ENCODE results near the gene PITX1.

The PITX1 gene

DNA sequence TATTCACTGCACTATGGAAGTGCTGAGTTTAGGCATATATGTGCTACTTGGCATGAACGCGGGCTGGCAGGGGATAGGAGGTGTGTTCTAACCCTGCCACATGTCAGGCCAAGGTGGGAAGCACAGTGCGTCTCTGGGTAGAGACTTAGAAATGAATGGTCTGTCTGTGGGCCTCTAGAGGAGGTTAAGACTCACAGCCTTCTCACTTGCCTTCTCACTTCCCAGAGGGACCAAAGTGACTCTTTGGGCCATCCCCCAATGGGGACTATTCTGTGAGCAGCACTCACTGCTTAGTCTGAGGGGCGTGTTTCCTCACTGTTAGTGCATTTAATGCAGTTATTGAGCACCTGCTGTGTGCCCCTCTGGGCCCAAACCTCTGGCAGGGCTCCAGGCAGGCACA lies 2.4 kb upstream of the PITX1 start:
- TF ChIP-seq JUND (IDR thresholded peaks at IDR 0.05; ENCODE audit: low read depth) = no peak
- in situ Hi-C loops (cut with HindIII; ENCODE audit: low pct_unique_long_range_greater_than_20kb, low sequenced_read_pairs) = no loop called here

DNA sequence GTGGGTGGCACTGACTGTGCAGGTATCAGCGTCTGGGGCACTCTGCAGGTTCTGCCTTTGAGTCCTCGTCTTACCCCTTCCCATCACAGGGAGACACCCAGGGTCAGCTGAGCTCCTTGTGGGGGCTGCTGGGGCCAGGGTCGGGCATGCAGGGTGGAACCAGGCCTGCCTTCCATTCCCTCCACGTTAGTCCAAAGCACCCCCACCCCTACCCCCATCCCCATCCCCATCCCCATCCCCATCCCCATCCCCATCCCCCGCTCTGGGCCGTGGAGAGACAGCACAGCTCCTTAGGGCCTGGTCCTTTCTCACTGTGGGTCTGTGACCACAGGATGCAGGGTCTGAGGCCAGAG lies 1.6 kb upstream of the PITX1 start:
- DNase-seq (ENCODE audit: low read depth in 1 of 2, low spot score in 1 of 2) = no peak
- in situ Hi-C loops (cut with HindIII; ENCODE audit: low pct_unique_long_range_greater_than_20kb, low sequenced_read_pairs) = no loop called here
- TF ChIP-seq JUND (IDR thresholded peaks at IDR 0.05; ENCODE audit: low read depth) = no peak

More for the DNA sequence above, 2.4 kb upstream of the PITX1 start:
- DNase-seq (ENCODE audit: low read depth in 1 of 2, low spot score in 1 of 2) = no peak

GRCh38 chr5:135034963-135035677 lies 1.1 kb upstream of the PITX1 start:
- DNase-seq (ENCODE audit: low read depth in 1 of 2, low spot score in 1 of 2) = peak in 1 of 2 experiments; percentile 51
- in situ Hi-C loops (cut with HindIII; ENCODE audit: low pct_unique_long_range_greater_than_20kb, low sequenced_read_pairs) = no loop called here
- no peak for TF ChIP-seq JUND (IDR thresholded peaks at IDR 0.05; ENCODE audit: low read depth)

DNA sequence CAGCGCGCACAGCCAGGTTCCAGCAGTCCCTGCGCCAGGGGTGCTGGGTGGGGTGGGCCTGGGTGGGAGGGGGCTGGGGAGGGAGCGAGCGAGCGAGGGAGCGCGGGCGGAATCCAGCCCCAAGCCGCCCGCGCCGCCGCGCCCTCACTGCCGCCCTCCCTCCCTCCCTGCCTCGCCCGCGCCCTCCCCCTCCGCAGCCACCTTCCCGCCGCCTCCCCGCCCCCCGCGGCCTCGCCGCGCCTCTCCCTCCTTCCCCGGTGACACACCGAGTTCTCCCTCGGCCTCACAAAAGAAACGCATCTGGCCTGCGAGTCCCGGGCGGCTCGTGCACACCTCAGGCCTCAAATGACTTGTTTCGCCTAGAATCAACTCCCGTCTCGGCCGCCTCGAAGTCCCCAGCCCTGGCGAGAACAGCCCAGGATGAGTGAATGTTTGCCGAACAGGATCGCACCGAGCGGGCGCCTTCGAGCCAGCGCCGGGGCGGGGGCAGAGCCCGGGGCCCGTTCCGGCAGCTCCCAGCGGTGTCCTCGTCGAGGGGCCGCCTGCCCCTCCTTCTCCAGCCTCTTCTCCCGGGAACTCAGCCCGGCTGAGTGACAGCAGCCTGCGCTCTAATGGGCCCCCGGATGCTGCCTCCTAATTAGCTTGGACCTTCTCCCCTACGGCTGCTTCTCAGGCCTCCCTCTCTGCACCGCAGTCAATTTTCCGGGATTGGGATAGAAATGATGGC lies 371 bp upstream of the PITX1 start:
- TF ChIP-seq JUND (IDR thresholded peaks at IDR 0.05; ENCODE audit: low read depth) = no peak
- in situ Hi-C loops (cut with HindIII; ENCODE audit: low pct_unique_long_range_greater_than_20kb, low sequenced_read_pairs) = no loop called here
- DNase-seq (ENCODE audit: low read depth in 1 of 2, low spot score in 1 of 2) = peak; percentile 84 to 90

DNA sequence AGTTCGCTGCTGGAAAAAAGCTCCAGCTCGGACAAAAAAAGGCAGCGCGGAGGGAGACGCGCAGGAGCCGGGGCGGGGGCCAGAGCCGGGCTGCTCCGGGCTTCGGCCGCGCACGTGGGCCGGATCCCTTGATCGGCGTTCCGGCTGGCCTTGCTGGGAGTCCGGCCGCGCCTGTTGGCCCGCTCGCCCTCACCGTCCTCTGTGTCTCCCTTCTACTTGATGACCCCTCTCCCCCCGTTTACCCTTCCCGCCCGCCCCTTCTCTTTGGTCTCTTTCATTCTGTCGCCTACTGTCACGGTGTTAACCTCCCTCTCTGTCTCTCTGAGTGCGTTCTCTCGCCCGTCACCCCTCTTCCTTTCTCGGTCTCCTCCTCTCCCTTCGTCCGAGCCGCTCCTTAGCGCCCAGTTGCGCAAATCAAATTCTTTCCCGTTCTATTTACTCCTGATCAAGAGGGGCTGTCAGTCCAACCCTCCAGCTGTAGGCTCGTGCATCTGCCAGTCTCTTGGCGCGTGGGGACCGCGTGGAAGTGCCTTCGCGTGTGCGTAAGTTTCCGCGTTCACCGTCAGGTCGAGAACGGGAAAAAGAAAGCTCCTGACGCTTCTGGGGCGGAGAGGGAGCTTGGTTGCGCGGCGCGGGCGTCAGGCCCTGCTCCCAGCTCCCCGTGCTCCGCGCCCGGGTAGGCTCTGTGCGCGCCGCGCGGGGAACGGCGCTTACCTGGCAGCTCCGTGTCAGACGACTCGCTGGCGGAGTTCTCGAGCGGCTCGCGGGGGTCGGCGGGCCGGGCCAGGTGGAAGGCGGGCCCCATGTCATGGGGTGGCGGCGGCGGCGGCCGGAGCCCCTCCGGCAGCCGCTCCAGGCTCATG lies 798 bp downstream of the PITX1 start:
- no peak for TF ChIP-seq JUND (IDR thresholded peaks at IDR 0.05; ENCODE audit: low read depth)
- in situ Hi-C loops (cut with HindIII; ENCODE audit: low pct_unique_long_range_greater_than_20kb, low sequenced_read_pairs) = no loop called here
- peak in 1 of 2 experiments; percentile 65 for DNase-seq (ENCODE audit: low read depth in 1 of 2, low spot score in 1 of 2)

DNA sequence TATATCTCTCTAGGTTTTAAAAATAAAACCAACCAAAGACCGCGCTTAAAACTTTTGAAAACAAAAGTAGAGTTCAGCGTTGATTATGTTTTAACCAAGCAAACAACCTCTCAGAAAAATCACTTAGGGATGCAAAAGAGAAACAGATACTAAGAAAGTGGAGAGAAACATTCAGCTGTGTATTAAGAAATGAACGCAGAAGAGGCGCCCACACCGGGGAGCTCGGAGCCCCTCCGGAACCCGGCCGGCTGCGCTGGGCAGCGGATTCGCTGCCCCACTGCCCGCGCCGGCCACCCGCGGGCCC lies 1.4 kb downstream of the PITX1 start:
- no peak for TF ChIP-seq JUND (IDR thresholded peaks at IDR 0.05; ENCODE audit: low read depth)
- in situ Hi-C loops (cut with HindIII; ENCODE audit: low pct_unique_long_range_greater_than_20kb, low sequenced_read_pairs) = no loop called here
- no peak for DNase-seq (ENCODE audit: low read depth in 1 of 2, low spot score in 1 of 2)

DNA sequence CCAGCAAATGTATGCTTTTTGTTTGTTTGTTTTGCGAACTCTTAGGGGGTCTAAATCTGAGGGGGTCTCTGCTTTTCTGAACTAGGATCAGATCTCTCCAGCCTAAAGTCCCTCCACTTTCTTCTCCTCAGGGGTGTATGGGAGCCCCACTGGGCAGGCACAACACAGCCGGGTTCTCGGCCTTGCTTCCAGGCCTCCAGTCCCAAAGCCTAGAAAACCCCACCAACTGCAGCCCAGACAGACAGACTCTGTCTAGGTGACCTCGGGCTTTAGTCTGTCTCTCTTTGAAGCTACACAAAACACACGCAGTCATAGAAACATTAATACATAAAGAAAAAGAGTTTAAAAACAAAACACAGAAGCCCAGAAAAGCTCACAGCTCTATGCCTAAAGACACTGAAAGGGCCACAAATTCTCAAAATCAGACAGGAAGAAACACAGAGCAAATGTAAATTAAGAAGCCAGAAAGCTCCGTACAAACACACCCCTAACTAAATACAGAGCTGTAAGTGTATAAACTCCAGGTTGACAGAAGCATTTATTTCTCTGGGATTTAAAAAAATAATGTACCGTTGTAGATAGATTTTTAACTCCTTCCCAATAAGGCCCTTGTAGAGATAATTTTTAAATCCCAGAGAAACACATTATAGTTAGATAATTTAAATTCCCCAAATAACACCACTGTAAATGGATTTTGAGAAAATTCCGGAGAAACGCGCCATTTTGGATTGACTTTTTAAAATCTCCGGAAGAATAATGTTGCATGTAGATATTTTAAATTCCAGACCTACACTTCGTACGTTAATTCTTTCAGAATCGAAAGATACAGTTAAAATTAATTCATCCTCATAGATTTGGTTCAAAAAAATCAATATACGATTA lies 2.0 kb downstream of the PITX1 start:
- DNase-seq (ENCODE audit: low read depth in 1 of 2, low spot score in 1 of 2) = peak in 1 of 2 experiments; percentile 34
- in situ Hi-C loops (cut with HindIII; ENCODE audit: low pct_unique_long_range_greater_than_20kb, low sequenced_read_pairs) = no loop called here
- no peak for TF ChIP-seq JUND (IDR thresholded peaks at IDR 0.05; ENCODE audit: low read depth)

- TF ChIP-seq JUND (IDR thresholded peaks at IDR 0.05; ENCODE audit: low read depth) = no peak
- DNase-seq (ENCODE audit: low read depth in 1 of 2, low spot score in 1 of 2) = peak in 1 of 2 experiments; percentile 34
- in situ Hi-C loops (cut with HindIII; ENCODE audit: low pct_unique_long_range_greater_than_20kb, low sequenced_read_pairs) = no loop called here
These were observed 2.8 kb downstream of the PITX1 start for GRCh38 chr5:135030956-135031812.

DNA sequence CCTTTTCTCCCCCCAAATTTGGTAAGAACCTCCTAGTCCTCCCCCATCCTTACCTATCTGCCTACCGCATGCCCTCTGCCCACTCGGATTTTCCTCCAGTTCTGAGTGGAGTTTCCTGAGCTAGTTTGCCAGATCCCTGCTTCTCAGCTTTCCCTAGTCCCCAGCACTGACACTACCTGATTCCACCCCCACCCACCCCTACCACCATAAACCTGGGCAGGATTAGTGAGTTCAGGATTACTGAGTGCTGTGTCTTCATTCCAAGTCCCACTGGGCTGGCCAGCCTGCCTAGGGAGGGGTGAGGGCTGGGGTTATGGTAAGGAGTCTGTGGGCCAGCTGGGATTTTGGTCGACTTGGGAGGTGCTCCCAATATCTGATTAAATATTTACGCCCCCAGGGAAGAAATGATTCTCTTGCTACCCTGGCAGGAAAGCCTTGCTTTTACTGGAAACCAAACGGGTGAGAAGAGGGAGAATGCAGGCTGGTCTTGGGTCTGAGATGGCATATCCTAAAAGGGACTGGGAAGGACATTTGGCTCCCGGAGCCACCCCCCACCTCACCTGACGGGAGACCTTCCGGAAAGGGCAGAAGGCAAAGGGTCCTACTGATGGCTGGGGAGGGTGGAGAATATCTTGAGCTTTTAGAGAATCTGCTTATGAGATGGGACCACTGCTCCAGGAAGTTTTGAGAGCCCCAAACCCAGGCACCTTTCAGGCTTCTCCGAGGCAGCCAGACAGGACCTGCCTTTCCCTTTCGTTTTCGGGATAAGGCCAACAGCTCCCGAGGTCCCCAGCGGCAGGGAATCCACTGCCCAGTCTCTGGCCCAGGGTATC lies 3.7 kb downstream of the PITX1 start:
- peak; percentile 43 to 79 for DNase-seq (ENCODE audit: low read depth in 1 of 2, low spot score in 1 of 2)
- TF ChIP-seq JUND (IDR thresholded peaks at IDR 0.05; ENCODE audit: low read depth) = no peak
- in situ Hi-C loops (cut with HindIII; ENCODE audit: low pct_unique_long_range_greater_than_20kb, low sequenced_read_pairs) = no loop called here

GRCh38 chr5:135029477-135030122 lies 4.4 kb downstream of the PITX1 start:
- in situ Hi-C loops (cut with HindIII; ENCODE audit: low pct_unique_long_range_greater_than_20kb, low sequenced_read_pairs) = no loop called here
- no peak for DNase-seq (ENCODE audit: low read depth in 1 of 2, low spot score in 1 of 2)
- TF ChIP-seq JUND (IDR thresholded peaks at IDR 0.05; ENCODE audit: low read depth) = no peak
